HL-60 (cell line): ENCODE data around the gene ASB3.

ENCODE experiments used
- DNase-seq, 2 experiments: peaks; one replicate each; pipeline ENCODE4 v3.0.0-alpha.2; 2010 to 2020; ENCODE audit warnings: low read depth in 1 of 2, low spot score in 1 of 2
- H3K27ac ChIP-seq: fragments of 250-450 bp; sonication (Bioruptor Pico); replicated peaks from 2 replicates; pipeline ENCODE4 v1.5.1; 2020; ENCODE audit warnings: mild to moderate bottlenecking, moderate library complexity
- H3K27me3 ChIP-seq: fragments of 250-450 bp; sonication (Bioruptor Pico); 2 replicates; pipeline ENCODE4 v1.5.1; 2021; ENCODE audit warnings: mild to moderate bottlenecking, moderate library complexity; ENCODE audit not compliant: insufficient read depth, poor library complexity, severe bottlenecking
- H3K4me3 ChIP-seq: replicated peaks from 2 replicates; pipeline ENCODE4 v1.5.1; 2011; ENCODE audit warnings: mild to moderate bottlenecking, control low read depth, low read length; ENCODE audit not compliant: insufficient read depth
- GABPA ChIP-seq: IDR thresholded peaks from 2 replicates; pipeline ENCODE4 v1.6.1; 2012; ENCODE audit warnings: low read depth
- POLR2AphosphoS5 ChIP-seq: IDR thresholded peaks from 2 replicates; pipeline ENCODE4 v1.6.1; 2012; ENCODE audit warnings: low read depth
- REST ChIP-seq: IDR thresholded peaks from 2 replicates; pipeline ENCODE4 v1.6.1; 2012; ENCODE audit warnings: low read depth; ENCODE audit not compliant: insufficient replicate concordance
- SPI1 ChIP-seq: IDR thresholded peaks from 2 replicates; pipeline ENCODE4 v1.6.1; 2012; ENCODE audit warnings: low read depth, mild to moderate bottlenecking, borderline replicate concordance
- TF ChIP-seq, protein P1 (sequence below): IDR thresholded peaks from one replicate; pipeline ENCODE4 v1.5.1; 2011; ENCODE audit warnings: low read length, control low read depth, inconsistent platforms; ENCODE audit not compliant: insufficient read depth

The ASB3 gene

GRCh38 chr2:53744395-53745065, 42.2 kb downstream of the ASB3 start:
- no peaks in the 10 kb centered on the region for H3K27me3 ChIP-seq
- DNase-seq, result no peak

DNA sequence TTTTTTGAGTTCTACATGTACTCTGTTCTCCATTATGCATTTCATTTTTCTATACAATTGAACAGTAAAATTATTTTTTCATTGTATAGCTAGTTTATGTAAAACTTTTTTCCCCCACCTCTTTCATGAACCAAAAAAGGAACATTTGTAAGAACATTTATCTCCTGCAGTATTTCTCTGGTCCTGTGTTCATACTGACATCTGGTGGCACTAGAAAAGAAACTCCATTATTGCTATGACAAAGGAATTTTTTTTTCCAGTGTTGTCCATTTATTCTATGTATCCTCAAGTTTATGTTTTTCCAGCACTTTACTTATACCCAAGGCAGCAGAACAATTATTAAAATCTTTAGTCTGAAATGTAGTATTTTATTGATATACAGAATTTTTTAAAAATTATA, 46.6 kb downstream of the ASB3 start:
- H3K4me3 ChIP-seq, result no peak overlapping the region
- no peak overlapping the region for H3K27ac ChIP-seq
- no peak for DNase-seq
- H3K27me3 ChIP-seq, result no peaks in the 10 kb centered on the region
- no peak for TF ChIP-seq GABPA
- TF ChIP-seq, protein P1, sequence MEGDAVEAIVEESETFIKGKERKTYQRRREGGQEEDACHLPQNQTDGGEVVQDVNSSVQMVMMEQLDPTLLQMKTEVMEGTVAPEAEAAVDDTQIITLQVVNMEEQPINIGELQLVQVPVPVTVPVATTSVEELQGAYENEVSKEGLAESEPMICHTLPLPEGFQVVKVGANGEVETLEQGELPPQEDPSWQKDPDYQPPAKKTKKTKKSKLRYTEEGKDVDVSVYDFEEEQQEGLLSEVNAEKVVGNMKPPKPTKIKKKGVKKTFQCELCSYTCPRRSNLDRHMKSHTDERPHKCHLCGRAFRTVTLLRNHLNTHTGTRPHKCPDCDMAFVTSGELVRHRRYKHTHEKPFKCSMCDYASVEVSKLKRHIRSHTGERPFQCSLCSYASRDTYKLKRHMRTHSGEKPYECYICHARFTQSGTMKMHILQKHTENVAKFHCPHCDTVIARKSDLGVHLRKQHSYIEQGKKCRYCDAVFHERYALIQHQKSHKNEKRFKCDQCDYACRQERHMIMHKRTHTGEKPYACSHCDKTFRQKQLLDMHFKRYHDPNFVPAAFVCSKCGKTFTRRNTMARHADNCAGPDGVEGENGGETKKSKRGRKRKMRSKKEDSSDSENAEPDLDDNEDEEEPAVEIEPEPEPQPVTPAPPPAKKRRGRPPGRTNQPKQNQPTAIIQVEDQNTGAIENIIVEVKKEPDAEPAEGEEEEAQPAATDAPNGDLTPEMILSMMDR, result peak; percentile 3

More at GRCh38 chr2:53744395-53745065, 42.2 kb downstream of the ASB3 start:
- Histone ChIP-seq H3K4me3 (no peak overlapping the region), H3K27ac (no peak overlapping the region)
- TF ChIP-seq POLR2AphosphoS5 (no peak), REST (no peak), SPI1 (no peak), GABPA (no peak)
- TF ChIP-seq, protein P1, result no peak

DNA sequence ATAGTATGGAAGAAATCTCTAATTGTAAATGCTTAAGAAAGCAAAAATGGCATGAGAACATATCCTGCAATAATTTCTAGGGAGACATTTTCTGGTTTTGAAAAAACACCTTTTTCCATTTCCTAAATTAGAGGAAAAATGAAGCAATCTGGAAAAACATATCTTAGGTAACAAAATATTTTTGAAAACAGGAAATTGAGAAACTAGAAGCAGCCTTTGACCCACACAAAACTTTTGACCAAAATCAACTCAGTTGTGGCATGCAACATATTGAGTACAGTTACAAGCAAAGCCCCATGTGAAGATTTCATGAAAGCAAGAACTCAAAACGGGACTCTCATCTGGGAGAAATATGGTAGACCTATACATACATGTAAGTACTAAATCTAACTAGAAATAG, 47.7 kb downstream of the ASB3 start:
- Histone ChIP-seq H3K4me3 (no peak overlapping the region), H3K27ac (no peak overlapping the region)
- no peak for TF ChIP-seq POLR2AphosphoS5
- no peak for TF ChIP-seq SPI1
- TF ChIP-seq, protein P1, result no peak
- no peak for TF ChIP-seq GABPA
- no peak for TF ChIP-seq REST

DNA sequence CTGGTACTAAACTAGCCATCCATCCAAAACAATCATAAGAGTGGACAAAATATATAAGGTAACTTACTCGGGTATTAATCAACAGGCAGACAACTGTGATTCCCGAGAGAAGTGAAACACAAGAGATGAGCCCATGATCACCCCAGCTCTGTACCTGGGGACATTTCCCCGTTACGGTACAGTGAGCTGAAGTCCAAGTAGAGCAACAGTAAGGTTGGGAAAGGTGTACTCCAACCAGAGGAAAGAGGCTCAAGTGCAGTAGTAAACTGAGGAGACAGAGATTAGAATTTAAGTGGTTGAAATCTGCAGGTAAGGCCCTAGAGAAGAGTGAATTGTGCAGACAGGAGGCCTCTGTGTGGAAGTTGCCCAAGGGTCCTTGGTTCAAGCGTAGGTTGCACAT, 49.7 kb downstream of the ASB3 start:
- H3K4me3 ChIP-seq, result no peak overlapping the region
- TF ChIP-seq SPI1 (no peak), POLR2AphosphoS5 (no peak), REST (no peak), GABPA (no peak)
- TF ChIP-seq, protein P1, result no peak
- no peak for DNase-seq
- no peak overlapping the region for H3K27ac ChIP-seq
- H3K27me3 ChIP-seq, result no peaks in the 10 kb centered on the region

More for the DNA sequence above, 47.7 kb downstream of the ASB3 start:
- H3K27me3 ChIP-seq, result no peaks in the 10 kb centered on the region
- peak in 1 of 2 experiments; percentile 3 for DNase-seq
